Measurements from ENCODE around the gene PKHD1.

- TF ChIP-seq CTCF (IDR thresholded peaks at IDR 0.05; ENCODE audit: insufficient read depth, low read length) (no peak), GABPA (IDR thresholded peaks at IDR 0.05; ENCODE audit: low read depth) (no peak), REST (IDR thresholded peaks at IDR 0.05; ENCODE audit: insufficient replicate concordance, low read depth) (no peak)
Measured at GRCh38 chr6:51585264-51585663, 502.1 kb downstream of the PKHD1 start.

Measured in HL-60 (cell line).